A673 (cell line): ENCODE results near the gene PRPF38A. TPM values are rescaled to one million over a fixed set of nuclear protein-coding genes. Genes with fewer than 3 reads are reported as not detected.

ENCODE experiments used
- BruUV-seq: library from RNA; stranded (reverse); fragments of 400-500 nt; replicated peaks from 2 replicates; lab custom pipeline; 2021; lab: Mats Ljungman, UMichigan
- CTCF ChIA-PET: fragments of 300-600 bp; sonication (Branson Sonifier 250); formaldehyde crosslinking; loops from one replicate; lab custom pipeline; 2022; ENCODE audit warnings: antibody characterized with exemption; lab: Charles Lee
- POLR2A ChIA-PET: fragments of 300-600 bp; sonication (Branson Sonifier 250); formaldehyde crosslinking; loops from one replicate; lab custom pipeline; 2022; ENCODE audit warnings: antibody characterized with exemption; ENCODE audit not compliant: low non-redundant PET; lab: Charles Lee
- DNase-seq: peaks from one replicate; pipeline ENCODE4 v3.0.0-alpha.2; 2015; ENCODE audit warnings: low spot score
- H3K27ac ChIP-seq: fragments of 200-600 bp; sonication (generic); 2 replicates; pipeline ENCODE4 v1.5.1; 2016; ENCODE audit warnings: mixed run types, low read depth, mild to moderate bottlenecking, mixed read lengths, antibody characterized with exemption, low read length; ENCODE audit not compliant: poor library complexity, severe bottlenecking
- H3K27me3 ChIP-seq: fragments of 200-600 bp; sonication (generic); replicated peaks from 2 replicates; pipeline ENCODE4 v1.6.1; 2017; ENCODE audit warnings: mixed run types, low read depth, mild to moderate bottlenecking, mixed read lengths, antibody characterized with exemption, low read length; ENCODE audit not compliant: insufficient read depth, poor library complexity
- H3K36me3 ChIP-seq: fragments of 200-600 bp; sonication (generic); 2 replicates; pipeline ENCODE4 v1.6.1; 2016; ENCODE audit warnings: mixed run types, mild to moderate bottlenecking, mixed read lengths, antibody characterized with exemption, low read length; ENCODE audit not compliant: insufficient read depth, poor library complexity, severe bottlenecking
- H3K4me1 ChIP-seq: fragments of 200-600 bp; sonication (generic); 2 replicates; pipeline ENCODE4 v1.6.1; 2017; ENCODE audit warnings: mixed run types, mild to moderate bottlenecking, mixed read lengths, antibody characterized with exemption, low read length; ENCODE audit not compliant: insufficient read depth, poor library complexity, severe bottlenecking
- H3K4me3 ChIP-seq: fragments of 200-600 bp; sonication (generic); 2 replicates; pipeline ENCODE4 v1.5.1; 2016; ENCODE audit warnings: low read depth, mixed run types, mild to moderate bottlenecking, mixed read lengths, low read length; ENCODE audit not compliant: poor library complexity, severe bottlenecking
- H3K9me3 ChIP-seq: fragments of 200-600 bp; sonication (generic); 2 replicates; pipeline ENCODE4 v1.6.1; 2016; ENCODE audit warnings: mixed run types, low read depth, mild to moderate bottlenecking, mixed read lengths, antibody characterized with exemption, low read length; ENCODE audit not compliant: poor library complexity, severe bottlenecking
- EZH2 ChIP-seq: fragments of 200-600 bp; sonication (generic); IDR thresholded peaks from 2 replicates; pipeline ENCODE4 v1.6.1; 2017; ENCODE audit warnings: borderline replicate concordance, low read depth, mild to moderate bottlenecking, mixed read lengths, antibody characterized with exemption, low read length; ENCODE audit not compliant: poor library complexity, severe bottlenecking
- intact Hi-C: fragments of 100-400 bp; cut with micrococcal nuclease; formaldehyde crosslinking; loops from one replicate; pipeline ENCODE4 v1.10.0; 2022; ENCODE audit not compliant: unreplicated experiment
- total RNA-seq: library from RNA; stranded (reverse); gene quantifications from 2 replicates; pipeline ENCODE4 v1.2.3, GENCODE V29; 2021
- TF ChIP-seq, protein P1 (sequence below): fragments of 300-800, 200-600 bp; sonication (generic); conservative IDR thresholded peaks from 2 replicates; pipeline ENCODE4 v1.5.1; 2017; ENCODE audit warnings: low read depth, mild to moderate bottlenecking, antibody characterized with exemption, low read length, moderate library complexity, mixed read lengths

The PRPF38A gene
- total RNA-seq, 1 experiment from 2014 or later: 95.7 TPM

DNA sequence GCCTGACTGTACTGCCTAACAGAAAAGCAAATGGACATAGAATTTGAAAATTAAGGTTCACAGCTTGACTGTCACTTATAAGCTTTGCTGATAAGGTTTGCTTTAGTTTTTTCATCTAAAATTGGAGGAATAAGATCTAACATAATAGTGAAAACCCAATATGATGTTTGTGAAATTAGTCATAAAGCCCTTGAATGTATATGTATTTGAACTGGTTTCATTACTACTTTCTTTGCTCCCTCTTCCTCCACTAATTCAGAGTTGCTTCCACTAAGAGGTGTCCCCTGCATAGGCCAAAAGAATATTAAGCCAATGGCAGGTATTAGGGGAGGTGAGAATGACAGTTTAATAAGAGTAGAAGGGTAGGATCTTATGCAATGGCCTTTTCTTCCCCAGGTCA lies 10.5 kb downstream of the PRPF38A start:
- POLR2A ChIA-PET: no interaction called here
- H3K36me3 ChIP-seq: peaks cover 79% of the 10 kb centered on the region
- BruUV-seq: no TSS peak
- TF ChIP-seq, protein P1, sequence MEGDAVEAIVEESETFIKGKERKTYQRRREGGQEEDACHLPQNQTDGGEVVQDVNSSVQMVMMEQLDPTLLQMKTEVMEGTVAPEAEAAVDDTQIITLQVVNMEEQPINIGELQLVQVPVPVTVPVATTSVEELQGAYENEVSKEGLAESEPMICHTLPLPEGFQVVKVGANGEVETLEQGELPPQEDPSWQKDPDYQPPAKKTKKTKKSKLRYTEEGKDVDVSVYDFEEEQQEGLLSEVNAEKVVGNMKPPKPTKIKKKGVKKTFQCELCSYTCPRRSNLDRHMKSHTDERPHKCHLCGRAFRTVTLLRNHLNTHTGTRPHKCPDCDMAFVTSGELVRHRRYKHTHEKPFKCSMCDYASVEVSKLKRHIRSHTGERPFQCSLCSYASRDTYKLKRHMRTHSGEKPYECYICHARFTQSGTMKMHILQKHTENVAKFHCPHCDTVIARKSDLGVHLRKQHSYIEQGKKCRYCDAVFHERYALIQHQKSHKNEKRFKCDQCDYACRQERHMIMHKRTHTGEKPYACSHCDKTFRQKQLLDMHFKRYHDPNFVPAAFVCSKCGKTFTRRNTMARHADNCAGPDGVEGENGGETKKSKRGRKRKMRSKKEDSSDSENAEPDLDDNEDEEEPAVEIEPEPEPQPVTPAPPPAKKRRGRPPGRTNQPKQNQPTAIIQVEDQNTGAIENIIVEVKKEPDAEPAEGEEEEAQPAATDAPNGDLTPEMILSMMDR: no peak
- no peak for TF ChIP-seq EZH2
- H3K27me3 ChIP-seq: no peaks in the 10 kb centered on the region
- DNase-seq: no peak
- H3K4me3 ChIP-seq: no peak overlapping the region
- no peak overlapping the region for H3K27ac ChIP-seq
- no peaks in the 10 kb centered on the region for H3K9me3 ChIP-seq
- CTCF ChIA-PET: no interaction called here
- H3K4me1 ChIP-seq: no peaks in the 10 kb centered on the region
- intact Hi-C loops: no loop called here

DNA sequence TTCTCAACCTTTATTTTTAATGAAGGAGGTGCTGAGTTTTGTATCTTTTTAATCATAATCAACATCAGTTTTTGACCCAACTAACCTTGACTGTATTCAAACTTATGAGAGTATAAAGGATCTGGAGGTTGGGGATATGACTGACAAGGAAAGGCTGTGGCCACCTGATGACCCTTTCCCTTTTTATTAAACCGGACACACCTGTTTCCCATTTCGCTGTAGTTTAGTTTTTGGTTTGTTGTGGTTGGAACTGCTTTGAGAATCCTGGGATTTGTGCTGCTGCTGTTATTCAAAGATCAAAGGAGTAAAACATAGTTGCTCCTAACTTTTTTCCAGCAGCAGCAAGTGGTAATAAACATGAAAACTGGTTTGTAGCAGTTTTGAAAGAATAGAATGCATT lies 12.4 kb downstream of the PRPF38A start:
- no TSS peak for BruUV-seq
- intact Hi-C loops: no loop called here
- CTCF ChIA-PET: no interaction called here

DNA sequence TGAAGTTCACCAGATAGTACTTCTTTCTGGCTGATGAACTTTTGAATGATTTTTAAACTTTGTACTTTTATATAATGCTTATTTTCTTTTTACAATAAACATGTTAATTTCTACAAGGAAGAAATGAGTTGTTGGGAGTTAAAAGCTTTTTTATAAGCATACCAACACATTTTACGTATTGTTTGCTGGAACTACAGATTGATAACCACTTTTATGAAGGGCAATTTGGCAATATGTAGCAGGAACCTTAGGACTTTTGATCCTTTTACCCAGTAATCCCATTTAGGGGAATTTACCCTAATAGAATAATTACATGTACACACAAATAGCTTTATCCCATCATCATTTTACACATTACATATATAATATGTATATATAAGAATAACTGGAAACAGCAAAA lies 16.3 kb downstream of the PRPF38A start:
- Histone ChIP-seq H3K4me3 (no peak overlapping the region), H3K27ac (no peak overlapping the region), H3K4me1 (peaks cover 20% of the 10 kb centered on the region), H3K9me3 (no peaks in the 10 kb centered on the region), H3K27me3 (no peaks in the 10 kb centered on the region), H3K36me3 (peaks cover 71% of the 10 kb centered on the region)
- no TSS peak for BruUV-seq
- ChIA-PET CTCF (no interaction called here), POLR2A (interaction anchor here (0.6 kb wide), 1 partner anchor 1986 kb away, joined by 3 read pairs; no protein-coding TSS in a partner anchor)
- intact Hi-C loops: loop anchor here (5.0 kb wide), 1 partner anchor 132 kb away; the partner anchor contains the start of gene TUT4
- TF ChIP-seq EZH2: no peak
- TF ChIP-seq, protein P1: no peak
- no peak for DNase-seq

More for the DNA sequence above, 12.4 kb downstream of the PRPF38A start:
- no peak overlapping the region for H3K27ac ChIP-seq
- no peak for DNase-seq
- H3K4me3 ChIP-seq: no peak overlapping the region
- no peak for TF ChIP-seq EZH2
- TF ChIP-seq, protein P1: no peak
- H3K27me3 ChIP-seq: no peaks in the 10 kb centered on the region
- POLR2A ChIA-PET: no interaction called here
- H3K9me3 ChIP-seq: no peaks in the 10 kb centered on the region
- peaks cover 80% of the 10 kb centered on the region for H3K36me3 ChIP-seq
- no peaks in the 10 kb centered on the region for H3K4me1 ChIP-seq
